NCI-H526 (cell line): Measurements from ENCODE around the gene THRSP.
"Not testable (repeated sequence)": the region's sequence is repeated elsewhere in the genome, so short reads cannot be mapped to it uniquely, and the experiment has no call there.

Experiments used
- DNase-seq, 2 experiments: peaks; one replicate each; lab custom pipeline; 2025; lab: John Stamatoyannopoulos, UW

The THRSP gene

GRCh38 chr11:78063440-78064181 lies at the start of gene THRSP:
Gene THRSP (plus strand): TSS chr11:78063861. CDS start chr11:78063882, 21 bp downstream.
- DNase-seq: no peak

GRCh38 chr11:78014937-78015520 lies 48.6 kb upstream of the THRSP start:
- not testable (repeated sequence) for DNase-seq

GRCh38 chr11:78015878-78016277 lies 47.8 kb upstream of the THRSP start:
- DNase-seq: no peak

- no peak for DNase-seq
Observed at GRCh38 chr11:78019808-78020207, 43.9 kb upstream of the THRSP start.

- no peak for DNase-seq
Observed at GRCh38 chr11:78020246-78020645, 43.4 kb upstream of the THRSP start.

- no peak for DNase-seq
Observed at GRCh38 chr11:78021611-78022010, 42.0 kb upstream of the THRSP start.

- peak in 1 of 2 experiments; percentile 16 for DNase-seq
Observed at GRCh38 chr11:78022397-78023396, 41.0 kb upstream of the THRSP start, which contains the start of gene KCTD14. Gene KCTD14 (minus strand): TSS chr11:78023276. CDS start chr11:78023249, 27 bp downstream.

GRCh38 chr11:78023426-78023825 lies 40.2 kb upstream of the THRSP start:
- DNase-seq: no peak

GRCh38 chr11:78025378-78025777 lies 38.3 kb upstream of the THRSP start:
- no peak for DNase-seq

GRCh38 chr11:78027759-78028158 lies 35.9 kb upstream of the THRSP start:
- DNase-seq: no peak

- DNase-seq: not testable (repeated sequence)
Observed at GRCh38 chr11:78028423-78028822, 35.2 kb upstream of the THRSP start.

GRCh38 chr11:78030429-78031325 lies 33.0 kb upstream of the THRSP start:
- no peak for DNase-seq

- peak in 1 of 2 experiments; percentile 14 for DNase-seq
Observed at GRCh38 chr11:78031629-78032028, 32.0 kb upstream of the THRSP start.

- no peak for DNase-seq
Observed at GRCh38 chr11:78032090-78032489, 31.6 kb upstream of the THRSP start.

- no peak for DNase-seq
Observed at GRCh38 chr11:78033040-78033439, 30.6 kb upstream of the THRSP start.

- no peak for DNase-seq
Observed at GRCh38 chr11:78034623-78035022, 29.0 kb upstream of the THRSP start.

GRCh38 chr11:78036313-78036712 lies 27.3 kb upstream of the THRSP start:
- DNase-seq: no peak

- no peak for DNase-seq
Observed at GRCh38 chr11:78037056-78037455, 26.6 kb upstream of the THRSP start.

- no peak for DNase-seq
Observed at GRCh38 chr11:78037825-78038620, 25.6 kb upstream of the THRSP start.

- no peak for DNase-seq
Observed at GRCh38 chr11:78038697-78039313, 24.9 kb upstream of the THRSP start.
